ENCODE measurements around the gene ANAPC1.
A peak's percentile ranks its signal among the peaks of the same experiment; 100 is the strongest.
"Not testable (repeated sequence)": the region's sequence is repeated elsewhere in the genome, so short reads cannot be mapped to it uniquely, and the experiment has no call there.

ANAPC1 gene

DNA sequence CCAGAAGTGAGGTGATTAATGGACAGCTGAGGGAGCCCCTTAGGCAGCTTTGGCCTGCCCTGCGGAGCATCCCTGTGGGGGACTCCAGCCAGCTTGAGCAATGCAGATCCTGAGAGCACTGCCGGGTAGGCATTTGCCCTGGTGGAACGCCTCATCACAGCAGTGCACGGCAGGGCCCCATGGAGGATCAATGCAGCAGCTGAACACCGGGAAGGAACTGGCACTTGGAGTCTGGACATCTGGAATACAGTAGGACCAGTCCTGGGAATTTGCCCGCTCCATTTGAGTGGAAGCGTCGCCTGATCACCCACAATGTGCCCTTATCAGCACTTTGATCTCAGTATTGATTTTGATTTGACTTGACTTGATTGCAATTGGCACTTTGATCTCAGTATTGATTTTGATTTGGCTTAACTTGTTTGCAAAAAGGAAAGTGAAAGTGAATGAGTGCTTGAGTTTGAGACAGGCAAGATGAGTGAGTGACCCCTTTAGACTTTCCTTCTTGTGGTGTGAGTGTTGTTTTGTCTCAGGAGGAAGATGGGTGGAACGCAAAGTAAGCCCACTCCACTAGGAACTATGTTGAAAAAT, 123.2 kb downstream of the ANAPC1 start:
- not testable (repeated sequence) for H3K36me3 ChIP-seq (ENCODE audit: insufficient read depth, low read length); H3K4me2 ChIP-seq (ENCODE audit: low read depth, low read length, poor library complexity, severe bottlenecking); H3K9ac ChIP-seq (ENCODE audit: low read depth, low read length, poor library complexity, severe bottlenecking)

DNA sequence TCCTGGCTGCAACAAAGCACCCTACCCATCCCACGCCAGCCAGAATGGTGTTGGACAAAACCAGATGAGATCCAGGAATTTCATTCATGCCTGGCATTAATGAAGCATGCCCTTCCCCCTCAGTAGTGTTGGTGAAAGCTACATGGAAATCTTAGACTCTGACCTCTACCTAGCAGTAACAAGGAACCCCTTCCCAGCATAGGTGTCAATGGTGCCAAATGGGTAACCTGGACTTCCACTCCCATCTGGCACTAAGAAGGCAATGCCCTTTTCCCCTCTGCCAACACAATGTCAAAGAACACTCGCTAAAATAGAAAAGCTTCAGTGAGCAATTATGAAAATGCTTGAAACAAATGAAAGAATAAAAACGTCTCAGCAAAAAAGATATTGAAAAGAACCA, 131.5 kb downstream of the ANAPC1 start:
- H3K4me2 ChIP-seq (ENCODE audit: low read depth, low read length, poor library complexity, severe bottlenecking); H3K79me2 ChIP-seq (ENCODE audit: insufficient read depth, low read length); H3K36me3 ChIP-seq (ENCODE audit: insufficient read depth, low read length); H3K4me1 ChIP-seq (ENCODE audit: insufficient read depth, low read length, poor library complexity, severe bottlenecking); H3F3A ChIP-seq (ENCODE audit: low read depth); H4K20me1 ChIP-seq (ENCODE audit: insufficient read depth, low read length, poor library complexity, severe bottlenecking); H3K9me2 ChIP-seq (replicated peaks; ENCODE audit: low read depth, low read length); H3K9ac ChIP-seq (ENCODE audit: low read depth, low read length, poor library complexity, severe bottlenecking); H3K9me3 ChIP-seq (ENCODE audit: insufficient read depth, low read depth, low read length); H3K27me3 ChIP-seq (ENCODE audit: insufficient read depth, low read length, poor library complexity, severe bottlenecking); H2AFZ ChIP-seq (ENCODE audit: low read length); H3K4me3 ChIP-seq (ENCODE audit: low read length, poor library complexity, severe bottlenecking): not testable (repeated sequence)

More for the DNA sequence above, 123.2 kb downstream of the ANAPC1 start:
- H3F3A ChIP-seq (ENCODE audit: low read depth); H3K79me2 ChIP-seq (ENCODE audit: insufficient read depth, low read length); H2AFZ ChIP-seq (ENCODE audit: low read length); H3K9me2 ChIP-seq (replicated peaks; ENCODE audit: low read depth, low read length); H3K4me1 ChIP-seq (ENCODE audit: insufficient read depth, low read length, poor library complexity, severe bottlenecking); H4K20me1 ChIP-seq (ENCODE audit: insufficient read depth, low read length, poor library complexity, severe bottlenecking); H3K27me3 ChIP-seq (ENCODE audit: insufficient read depth, low read length, poor library complexity, severe bottlenecking); H3K4me3 ChIP-seq (ENCODE audit: low read length, poor library complexity, severe bottlenecking); H3K9me3 ChIP-seq (ENCODE audit: insufficient read depth, low read depth, low read length): not testable (repeated sequence)

DNA sequence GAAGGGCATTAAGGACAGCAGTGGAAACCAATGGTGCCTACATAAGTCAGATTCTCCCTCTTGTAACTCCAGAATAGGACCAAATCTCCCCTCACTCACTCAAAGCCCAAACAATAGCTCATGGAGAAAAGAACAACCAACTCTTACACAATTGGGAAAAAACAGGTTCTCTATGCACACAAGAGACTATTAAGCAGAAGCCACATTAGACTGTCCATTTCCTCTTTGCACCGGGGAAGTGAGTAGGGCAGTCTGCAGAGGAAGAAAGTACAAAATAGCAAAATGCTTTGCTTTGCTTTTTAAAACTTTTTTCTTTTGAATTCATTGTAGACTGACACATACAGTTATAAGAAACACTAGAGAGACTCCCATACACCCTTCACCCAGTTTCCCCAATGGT, 133.4 kb downstream of the ANAPC1 start:
- H3K36me3 ChIP-seq (ENCODE audit: insufficient read depth, low read length); H3K9me3 ChIP-seq (ENCODE audit: insufficient read depth, low read depth, low read length); H3K4me1 ChIP-seq (ENCODE audit: insufficient read depth, low read length, poor library complexity, severe bottlenecking); H4K20me1 ChIP-seq (ENCODE audit: insufficient read depth, low read length, poor library complexity, severe bottlenecking); H3K4me3 ChIP-seq (ENCODE audit: low read length, poor library complexity, severe bottlenecking); H3K9ac ChIP-seq (ENCODE audit: low read depth, low read length, poor library complexity, severe bottlenecking); H2AFZ ChIP-seq (ENCODE audit: low read length); H3K27me3 ChIP-seq (ENCODE audit: insufficient read depth, low read length, poor library complexity, severe bottlenecking); H3K4me2 ChIP-seq (ENCODE audit: low read depth, low read length, poor library complexity, severe bottlenecking); H3K79me2 ChIP-seq (ENCODE audit: insufficient read depth, low read length); H3F3A ChIP-seq (ENCODE audit: low read depth); H3K9me2 ChIP-seq (replicated peaks; ENCODE audit: low read depth, low read length): not testable (repeated sequence)

DNA sequence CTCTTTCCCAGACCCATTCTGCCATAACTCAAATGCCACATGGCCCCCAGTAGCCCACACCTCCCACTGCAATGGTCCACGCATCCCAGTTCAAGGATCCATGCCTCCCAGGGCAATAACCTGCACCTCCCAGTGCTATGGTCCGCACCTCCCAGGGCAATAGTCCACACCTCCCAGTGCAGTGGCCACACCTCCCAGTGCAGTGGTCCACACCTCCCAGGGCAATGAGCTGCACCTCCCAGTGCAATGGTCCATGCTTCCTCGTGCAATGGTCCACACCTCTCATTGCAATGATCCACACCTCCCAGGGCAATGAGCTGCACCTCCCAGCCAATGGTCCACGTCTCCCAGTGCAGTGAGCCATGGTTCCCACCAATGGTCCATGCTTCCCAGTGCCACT, 135.6 kb downstream of the ANAPC1 start:
- not testable (repeated sequence) for H4K20me1 ChIP-seq (ENCODE audit: insufficient read depth, low read length, poor library complexity, severe bottlenecking); H3K36me3 ChIP-seq (ENCODE audit: insufficient read depth, low read length); H3F3A ChIP-seq (ENCODE audit: low read depth); H3K4me2 ChIP-seq (ENCODE audit: low read depth, low read length, poor library complexity, severe bottlenecking); H3K4me3 ChIP-seq (ENCODE audit: low read length, poor library complexity, severe bottlenecking); H3K9me3 ChIP-seq (ENCODE audit: insufficient read depth, low read depth, low read length); H2AFZ ChIP-seq (ENCODE audit: low read length); H3K79me2 ChIP-seq (ENCODE audit: insufficient read depth, low read length); H3K9ac ChIP-seq (ENCODE audit: low read depth, low read length, poor library complexity, severe bottlenecking); H3K4me1 ChIP-seq (ENCODE audit: insufficient read depth, low read length, poor library complexity, severe bottlenecking); H3K27me3 ChIP-seq (ENCODE audit: insufficient read depth, low read length, poor library complexity, severe bottlenecking); H3K9me2 ChIP-seq (replicated peaks; ENCODE audit: low read depth, low read length)

DNA sequence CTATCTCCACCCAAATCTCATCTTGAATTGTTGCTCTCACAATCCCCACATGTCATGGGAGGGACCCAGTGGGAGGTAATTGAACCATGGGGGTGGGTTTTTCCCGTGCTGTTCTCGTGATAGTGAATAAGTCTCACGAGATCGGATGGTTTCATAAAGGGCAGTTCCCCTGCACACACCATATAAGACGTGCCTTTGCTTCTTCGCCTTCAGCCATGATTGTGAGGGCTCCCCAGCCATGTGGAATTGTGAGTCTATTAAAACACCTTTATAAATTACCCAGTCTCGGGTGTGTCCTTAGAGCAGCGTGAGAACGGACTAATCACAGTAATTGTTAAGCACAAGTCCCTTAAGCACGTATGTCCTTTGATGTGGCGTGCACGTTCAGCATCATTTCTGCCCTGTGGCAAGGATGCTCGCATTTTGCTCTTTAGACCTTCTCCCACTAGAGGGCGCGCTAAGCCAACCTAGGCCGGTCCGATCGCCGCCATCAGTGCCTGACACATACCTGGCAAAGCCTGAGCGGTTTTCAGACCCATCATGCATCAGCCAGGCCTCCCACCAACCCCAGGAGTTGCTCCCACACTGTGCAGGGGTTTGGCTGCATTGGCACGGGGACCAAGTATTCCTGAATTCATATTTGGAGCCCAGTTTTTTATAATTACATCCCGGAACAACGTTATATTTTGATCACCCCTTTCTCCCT, 136.4 kb downstream of the ANAPC1 start:
- H3K27me3 ChIP-seq (ENCODE audit: insufficient read depth, low read length, poor library complexity, severe bottlenecking); H3K36me3 ChIP-seq (ENCODE audit: insufficient read depth, low read length); H3K4me2 ChIP-seq (ENCODE audit: low read depth, low read length, poor library complexity, severe bottlenecking); H3K4me1 ChIP-seq (ENCODE audit: insufficient read depth, low read length, poor library complexity, severe bottlenecking); H3K9me2 ChIP-seq (replicated peaks; ENCODE audit: low read depth, low read length); H4K20me1 ChIP-seq (ENCODE audit: insufficient read depth, low read length, poor library complexity, severe bottlenecking); H3K79me2 ChIP-seq (ENCODE audit: insufficient read depth, low read length); H3F3A ChIP-seq (ENCODE audit: low read depth); H3K9ac ChIP-seq (ENCODE audit: low read depth, low read length, poor library complexity, severe bottlenecking); H2AFZ ChIP-seq (ENCODE audit: low read length); H3K4me3 ChIP-seq (ENCODE audit: low read length, poor library complexity, severe bottlenecking); H3K9me3 ChIP-seq (ENCODE audit: insufficient read depth, low read depth, low read length): not testable (repeated sequence)
- TF ChIP-seq, protein P1, sequence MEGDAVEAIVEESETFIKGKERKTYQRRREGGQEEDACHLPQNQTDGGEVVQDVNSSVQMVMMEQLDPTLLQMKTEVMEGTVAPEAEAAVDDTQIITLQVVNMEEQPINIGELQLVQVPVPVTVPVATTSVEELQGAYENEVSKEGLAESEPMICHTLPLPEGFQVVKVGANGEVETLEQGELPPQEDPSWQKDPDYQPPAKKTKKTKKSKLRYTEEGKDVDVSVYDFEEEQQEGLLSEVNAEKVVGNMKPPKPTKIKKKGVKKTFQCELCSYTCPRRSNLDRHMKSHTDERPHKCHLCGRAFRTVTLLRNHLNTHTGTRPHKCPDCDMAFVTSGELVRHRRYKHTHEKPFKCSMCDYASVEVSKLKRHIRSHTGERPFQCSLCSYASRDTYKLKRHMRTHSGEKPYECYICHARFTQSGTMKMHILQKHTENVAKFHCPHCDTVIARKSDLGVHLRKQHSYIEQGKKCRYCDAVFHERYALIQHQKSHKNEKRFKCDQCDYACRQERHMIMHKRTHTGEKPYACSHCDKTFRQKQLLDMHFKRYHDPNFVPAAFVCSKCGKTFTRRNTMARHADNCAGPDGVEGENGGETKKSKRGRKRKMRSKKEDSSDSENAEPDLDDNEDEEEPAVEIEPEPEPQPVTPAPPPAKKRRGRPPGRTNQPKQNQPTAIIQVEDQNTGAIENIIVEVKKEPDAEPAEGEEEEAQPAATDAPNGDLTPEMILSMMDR (conservative IDR thresholded peaks at IDR 0.05; ENCODE audit: low read length): peak; percentile 40

DNA sequence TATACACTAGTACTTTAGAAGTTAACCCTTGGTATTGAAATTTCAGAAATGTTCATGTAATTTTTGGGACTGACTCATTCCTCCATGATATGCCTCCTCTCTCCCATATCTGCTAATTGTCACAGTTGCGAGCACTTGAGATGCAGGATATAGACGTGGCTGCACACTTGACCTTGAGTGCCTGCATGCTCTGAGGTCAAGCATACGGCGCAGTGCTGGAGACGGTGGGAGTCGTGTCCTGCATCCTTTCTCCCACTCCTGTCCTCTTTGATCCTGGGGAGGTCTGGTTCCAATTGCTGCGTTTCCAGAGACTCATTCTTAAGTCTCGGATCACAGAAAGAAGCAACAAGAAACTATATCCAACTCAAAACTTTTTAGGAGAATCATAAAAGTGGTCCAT, 139.2 kb downstream of the ANAPC1 start:
- not testable (repeated sequence) for H3K27me3 ChIP-seq (ENCODE audit: insufficient read depth, low read length, poor library complexity, severe bottlenecking); H2AFZ ChIP-seq (ENCODE audit: low read length); H3K9me3 ChIP-seq (ENCODE audit: insufficient read depth, low read depth, low read length); H3K9ac ChIP-seq (ENCODE audit: low read depth, low read length, poor library complexity, severe bottlenecking); H3K9me2 ChIP-seq (replicated peaks; ENCODE audit: low read depth, low read length); H3K4me2 ChIP-seq (ENCODE audit: low read depth, low read length, poor library complexity, severe bottlenecking); H4K20me1 ChIP-seq (ENCODE audit: insufficient read depth, low read length, poor library complexity, severe bottlenecking); H3K4me1 ChIP-seq (ENCODE audit: insufficient read depth, low read length, poor library complexity, severe bottlenecking); H3K4me3 ChIP-seq (ENCODE audit: low read length, poor library complexity, severe bottlenecking); H3K36me3 ChIP-seq (ENCODE audit: insufficient read depth, low read length); H3K79me2 ChIP-seq (ENCODE audit: insufficient read depth, low read length); H3F3A ChIP-seq (ENCODE audit: low read depth)

DNA sequence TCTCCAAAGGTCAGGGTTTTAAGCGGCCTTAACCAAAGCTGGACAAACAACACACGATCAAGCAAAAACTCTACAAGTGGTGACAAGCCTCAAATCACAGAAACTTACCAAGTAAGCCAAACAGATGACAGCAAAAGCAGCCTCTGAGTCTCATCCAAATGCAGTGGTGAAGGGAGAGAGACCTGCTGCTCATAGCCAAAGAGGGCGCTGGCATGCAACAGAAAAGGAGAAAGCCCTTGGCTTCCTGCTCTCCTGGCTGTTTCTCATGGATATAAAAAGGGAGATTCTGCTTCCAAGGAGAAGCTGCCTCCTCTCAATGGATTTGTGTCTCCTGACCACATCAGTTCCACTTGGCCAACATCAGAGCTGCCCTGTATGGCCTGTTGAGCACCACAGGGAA, 142.5 kb downstream of the ANAPC1 start:
- not testable (repeated sequence) for H3K4me3 ChIP-seq (ENCODE audit: low read length, poor library complexity, severe bottlenecking); H3K9me2 ChIP-seq (replicated peaks; ENCODE audit: low read depth, low read length); H3K4me1 ChIP-seq (ENCODE audit: insufficient read depth, low read length, poor library complexity, severe bottlenecking); H3K4me2 ChIP-seq (ENCODE audit: low read depth, low read length, poor library complexity, severe bottlenecking); H3K9me3 ChIP-seq (ENCODE audit: insufficient read depth, low read depth, low read length); H3K36me3 ChIP-seq (ENCODE audit: insufficient read depth, low read length); H3K79me2 ChIP-seq (ENCODE audit: insufficient read depth, low read length); H3K27me3 ChIP-seq (ENCODE audit: insufficient read depth, low read length, poor library complexity, severe bottlenecking); H2AFZ ChIP-seq (ENCODE audit: low read length); H3F3A ChIP-seq (ENCODE audit: low read depth); H4K20me1 ChIP-seq (ENCODE audit: insufficient read depth, low read length, poor library complexity, severe bottlenecking); H3K9ac ChIP-seq (ENCODE audit: low read depth, low read length, poor library complexity, severe bottlenecking)
